ENCODE data around the gene FAAP20. TPM values are rescaled to one million over a fixed set of nuclear protein-coding genes. Genes with fewer than 3 reads are reported as not detected.

The FAAP20 gene
- total RNA-seq, 4 donors from 2014 or later = 19.4 to 84.5 (median 34.9) TPM

DNA sequence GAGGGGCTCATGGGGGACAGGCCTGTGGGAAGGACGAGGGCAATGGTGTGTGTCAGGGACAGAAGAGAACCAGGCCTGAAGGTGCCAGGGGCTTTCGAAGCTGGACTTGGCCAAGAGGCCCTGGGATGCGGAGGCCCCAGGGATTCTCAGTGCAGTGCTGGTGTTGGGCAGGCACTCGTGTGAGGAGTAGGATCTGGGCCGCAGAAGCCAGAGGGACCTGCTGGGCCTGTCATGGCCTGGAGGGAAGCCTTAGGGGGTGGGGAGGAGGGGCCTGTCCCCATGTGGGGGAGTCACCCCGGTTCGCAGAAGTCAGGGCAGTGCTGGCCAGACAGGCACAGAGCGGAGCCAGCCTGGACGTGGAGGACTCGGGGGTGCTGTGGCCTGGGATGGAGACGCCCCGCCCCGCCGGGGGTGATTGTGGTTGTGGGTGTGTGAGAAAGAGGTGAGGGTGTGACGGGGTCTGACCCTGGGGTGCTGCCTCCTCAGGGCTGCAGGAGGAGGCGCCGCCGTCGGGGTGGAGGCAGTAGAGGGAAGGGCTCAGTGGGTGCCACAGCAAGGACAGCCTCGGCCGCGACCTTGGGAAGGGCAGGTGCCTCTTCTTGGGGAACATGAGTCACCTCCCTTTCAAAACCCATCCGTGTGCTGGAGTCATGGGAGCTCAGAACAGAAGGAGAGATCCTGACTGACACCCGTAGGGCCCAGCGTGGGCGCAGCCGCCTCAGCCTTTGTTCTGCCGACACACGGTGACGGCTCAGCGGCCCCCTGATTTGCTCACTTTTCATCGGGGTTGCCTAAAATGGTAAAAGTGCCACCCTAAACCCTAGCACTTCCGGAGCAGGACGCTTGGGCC, 33.9 kb downstream of the FAAP20 start:
- Histone ChIP-seq H3K27ac (no peak overlapping the region), H3K4me1 (no peaks in the 10 kb centered on the region), H3K36me3 (no peaks in the 10 kb centered on the region), H3K4me3 (no peak overlapping the region), H3K9me3 (no peaks in the 10 kb centered on the region), H3K27me3 (no peaks in the 10 kb centered on the region)
- in situ Hi-C loops (cut with MboI; ENCODE audit: low pct_ligation_motif_present in 1 of 4, low pct_unique_long_range_greater_than_20kb in 1 of 4, low sequenced_read_pairs in 3 of 4) (no loop called here), intact Hi-C loops (cut with DNase I; ENCODE audit: low total_unique reads) (no loop called here)
- DNase-seq = no peak
- TF ChIP-seq POLR2A (IDR thresholded peaks at IDR 0.05) = no peak
- no peak for TF ChIP-seq EP300 (IDR thresholded peaks at IDR 0.05; ENCODE audit: low read depth)
- TF ChIP-seq, protein P1, sequence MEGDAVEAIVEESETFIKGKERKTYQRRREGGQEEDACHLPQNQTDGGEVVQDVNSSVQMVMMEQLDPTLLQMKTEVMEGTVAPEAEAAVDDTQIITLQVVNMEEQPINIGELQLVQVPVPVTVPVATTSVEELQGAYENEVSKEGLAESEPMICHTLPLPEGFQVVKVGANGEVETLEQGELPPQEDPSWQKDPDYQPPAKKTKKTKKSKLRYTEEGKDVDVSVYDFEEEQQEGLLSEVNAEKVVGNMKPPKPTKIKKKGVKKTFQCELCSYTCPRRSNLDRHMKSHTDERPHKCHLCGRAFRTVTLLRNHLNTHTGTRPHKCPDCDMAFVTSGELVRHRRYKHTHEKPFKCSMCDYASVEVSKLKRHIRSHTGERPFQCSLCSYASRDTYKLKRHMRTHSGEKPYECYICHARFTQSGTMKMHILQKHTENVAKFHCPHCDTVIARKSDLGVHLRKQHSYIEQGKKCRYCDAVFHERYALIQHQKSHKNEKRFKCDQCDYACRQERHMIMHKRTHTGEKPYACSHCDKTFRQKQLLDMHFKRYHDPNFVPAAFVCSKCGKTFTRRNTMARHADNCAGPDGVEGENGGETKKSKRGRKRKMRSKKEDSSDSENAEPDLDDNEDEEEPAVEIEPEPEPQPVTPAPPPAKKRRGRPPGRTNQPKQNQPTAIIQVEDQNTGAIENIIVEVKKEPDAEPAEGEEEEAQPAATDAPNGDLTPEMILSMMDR (IDR thresholded peaks at IDR 0.05) = no peak
- no peak for TF ChIP-seq POLR2AphosphoS5 (IDR thresholded peaks at IDR 0.05)
- WGBS, 2 donors (ENCODE audit: low coverage in 1 of 2) = 87 to 90% methylated on average over 12 to 34 of the region's 34 CpGs

DNA sequence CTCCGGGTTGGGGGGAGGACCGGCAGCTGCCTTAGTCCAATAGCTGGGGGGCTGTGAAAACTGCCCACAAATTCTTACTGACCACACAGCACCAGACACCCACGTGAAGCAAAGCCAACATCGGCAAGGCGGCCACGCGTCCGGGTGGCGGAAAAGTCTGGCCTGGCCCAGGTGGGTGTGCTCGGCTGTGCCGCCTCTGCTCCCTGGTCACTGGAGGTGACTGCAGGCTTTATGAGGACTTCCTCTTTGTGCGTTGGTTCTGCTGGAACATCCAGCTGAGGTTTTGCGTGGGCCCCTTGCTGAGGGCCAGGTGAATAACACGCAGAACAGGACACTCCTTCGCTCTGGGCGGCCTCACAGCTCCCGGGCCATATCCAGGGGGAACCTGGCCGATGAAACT, 35.4 kb downstream of the FAAP20 start:
- no peaks in the 10 kb centered on the region for H3K36me3 ChIP-seq
- H3K27ac ChIP-seq = no peak overlapping the region
- intact Hi-C loops (cut with DNase I; ENCODE audit: low total_unique reads) (no loop called here), in situ Hi-C loops (cut with MboI; ENCODE audit: low pct_ligation_motif_present in 1 of 4, low pct_unique_long_range_greater_than_20kb in 1 of 4, low sequenced_read_pairs in 3 of 4) (no loop called here)
- DNase-seq = no peak
- no peaks in the 10 kb centered on the region for H3K9me3 ChIP-seq
- TF ChIP-seq POLR2A (IDR thresholded peaks at IDR 0.05) (no peak), EP300 (IDR thresholded peaks at IDR 0.05; ENCODE audit: low read depth) (no peak), POLR2AphosphoS5 (IDR thresholded peaks at IDR 0.05) (no peak)
- TF ChIP-seq, protein P1 (IDR thresholded peaks at IDR 0.05) = no peak
- H3K4me1 ChIP-seq = no peaks in the 10 kb centered on the region
- H3K4me3 ChIP-seq = no peak overlapping the region
- no peaks in the 10 kb centered on the region for H3K27me3 ChIP-seq
- 79 to 93% methylated on average over 6 to 18 of the region's 18 CpGs for WGBS, 2 donors (ENCODE audit: low coverage in 1 of 2)

DNA sequence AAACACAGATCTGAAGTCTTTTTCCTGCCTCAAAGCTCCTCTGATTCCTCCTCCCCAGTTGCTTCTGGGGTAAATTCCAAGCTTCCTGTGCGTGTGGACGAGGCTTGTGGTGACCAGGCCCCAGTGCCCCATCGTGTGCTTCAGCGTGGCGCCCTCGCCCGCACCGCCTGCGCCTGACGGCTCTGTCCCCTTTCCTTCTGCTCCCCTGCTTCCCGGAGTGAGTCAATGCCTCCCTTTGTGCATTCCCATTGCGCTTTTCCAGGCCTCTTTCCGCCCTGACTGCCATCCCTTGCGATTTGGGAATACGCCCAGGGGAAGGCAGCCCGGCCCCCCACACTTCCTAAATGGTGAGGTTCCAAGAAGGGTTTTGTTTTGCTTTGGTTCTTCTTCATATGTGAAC, 36.3 kb downstream of the FAAP20 start:
- no peak overlapping the region for H3K4me3 ChIP-seq
- H3K9me3 ChIP-seq = no peaks in the 10 kb centered on the region
- in situ Hi-C loops (cut with MboI; ENCODE audit: low pct_ligation_motif_present in 1 of 4, low pct_unique_long_range_greater_than_20kb in 1 of 4, low sequenced_read_pairs in 3 of 4) = no loop called here
- no peak overlapping the region for H3K27ac ChIP-seq
- no peaks in the 10 kb centered on the region for H3K4me1 ChIP-seq
- no peaks in the 10 kb centered on the region for H3K36me3 ChIP-seq
- no peaks in the 10 kb centered on the region for H3K27me3 ChIP-seq
- WGBS, 2 donors (ENCODE audit: low coverage in 1 of 2) = 96% methylated on average over 16 of the region's 16 CpGs; no CpG with 5 or more reads in 1 of the 2 donors
- DNase-seq = no peak
- intact Hi-C loops (cut with DNase I; ENCODE audit: low total_unique reads) = no loop called here
- TF ChIP-seq, protein P1 (IDR thresholded peaks at IDR 0.05) = no peak
- TF ChIP-seq POLR2A (IDR thresholded peaks at IDR 0.05) = no peak
- no peak for TF ChIP-seq EP300 (IDR thresholded peaks at IDR 0.05; ENCODE audit: low read depth)
- TF ChIP-seq POLR2AphosphoS5 (IDR thresholded peaks at IDR 0.05) = no peak

DNA sequence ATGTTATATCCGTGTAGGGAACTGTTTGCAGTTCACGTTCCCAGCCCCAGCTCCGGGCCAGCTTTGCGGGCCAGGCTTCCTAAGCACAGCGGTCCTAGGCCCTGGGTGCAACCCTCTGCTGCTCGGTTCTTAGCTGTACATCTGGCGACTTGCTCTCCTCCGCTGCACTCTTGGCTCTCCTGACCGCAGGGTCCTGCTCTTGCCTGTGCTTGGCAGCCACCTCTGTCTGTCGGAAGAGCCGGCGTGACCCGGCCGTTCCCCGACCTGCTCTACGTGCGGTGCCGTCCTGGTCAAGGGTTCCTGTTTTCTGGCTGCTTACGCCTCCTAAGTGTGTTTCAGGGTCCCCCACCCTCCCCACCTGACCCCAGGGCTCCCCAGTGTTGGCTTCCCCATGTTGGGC, 36.7 kb downstream of the FAAP20 start:
- 73 to 94% methylated on average over 8 to 19 of the region's 19 CpGs for WGBS, 2 donors (ENCODE audit: low coverage in 1 of 2)
- in situ Hi-C loops (cut with MboI; ENCODE audit: low pct_ligation_motif_present in 1 of 4, low pct_unique_long_range_greater_than_20kb in 1 of 4, low sequenced_read_pairs in 3 of 4) = no loop called here

More for the DNA sequence above, 36.7 kb downstream of the FAAP20 start:
- TF ChIP-seq POLR2A (IDR thresholded peaks at IDR 0.05) (no peak), EP300 (IDR thresholded peaks at IDR 0.05; ENCODE audit: low read depth) (no peak)
- no peak overlapping the region for H3K27ac ChIP-seq
- no peaks in the 10 kb centered on the region for H3K4me1 ChIP-seq
- no peaks in the 10 kb centered on the region for H3K9me3 ChIP-seq
- no peaks in the 10 kb centered on the region for H3K27me3 ChIP-seq
- H3K4me3 ChIP-seq = no peak overlapping the region
- no peak for DNase-seq
- intact Hi-C loops (cut with DNase I; ENCODE audit: low total_unique reads) = no loop called here
- no peaks in the 10 kb centered on the region for H3K36me3 ChIP-seq
